Measurements from ENCODE around the gene CHCHD4. TPM values are rescaled to one million over a fixed set of nuclear protein-coding genes. Genes with fewer than 3 reads are reported as not detected.
A peak's percentile ranks its signal among the peaks of the same experiment; 100 is the strongest.

CHCHD4 gene
- total and polyA plus RNA-seq, 10 donors, result 8.4 to 17.1 (median 9.9) TPM

- no peak for DNase-seq
- 91 to 100% (median 95%) methylated on average over 6 of the region's 6 CpGs for WGBS, 5 donors
- no peak overlapping the region for H3K27ac ChIP-seq
- no peak for TF ChIP-seq POLR2A (IDR thresholded peaks at IDR 0.05)
- no peak for TF ChIP-seq CTCF (IDR thresholded peaks at IDR 0.05 in 8 of 11, conservative IDR thresholded peaks at IDR 0.05 in 3 of 11)
- intact Hi-C loops (cut with DNase I; ENCODE audit: low total_unique reads), result no loop called here
- H3K4me1 ChIP-seq, result peaks cover 0 to 5% (median 0%) of the 10 kb centered on the region in 6 donors
- H3K9me3 ChIP-seq, result no peaks in the 10 kb centered on the region
- H3K36me3 ChIP-seq, result peaks cover 5 to 99% (median 65%) of the 10 kb centered on the region in 6 donors
- H3K27me3 ChIP-seq (replicated peaks in 1 of 7), result no peaks in the 10 kb centered on the region
- no peak overlapping the region for H3K4me3 ChIP-seq
These were observed 29.0 kb upstream of the CHCHD4 start for GRCh38 chr3:14153663-14154062.

DNA sequence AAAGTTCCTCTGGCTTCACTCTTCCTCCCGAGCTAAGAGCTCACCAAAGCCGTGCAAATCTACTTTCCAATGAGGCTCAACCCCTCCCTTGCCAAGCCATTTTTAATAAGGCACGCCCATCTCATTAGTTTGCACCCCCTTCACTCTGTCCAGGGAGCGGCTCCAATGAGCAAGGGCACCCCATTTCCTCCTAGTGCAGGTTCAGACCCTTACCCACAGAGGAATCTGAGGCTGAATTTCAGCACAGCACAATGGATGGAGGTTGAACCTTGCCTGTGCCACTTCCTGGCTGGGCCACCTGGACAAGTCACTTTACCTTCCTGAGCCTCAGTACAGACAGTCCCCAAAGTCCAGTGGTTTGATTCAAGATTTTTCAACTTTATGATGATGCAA, 28.3 kb upstream of the CHCHD4 start:
- intact Hi-C loops (cut with DNase I; ENCODE audit: low total_unique reads), result no loop called here
- Histone ChIP-seq H3K4me3 (no peak overlapping the region), H3K9me3 (no peaks in the 10 kb centered on the region), H3K27ac (no peak overlapping the region), H3K36me3 (peaks cover 3 to 99% (median 63%) of the 10 kb centered on the region in 6 donors), H3K4me1 (peaks cover 0 to 5% (median 0%) of the 10 kb centered on the region in 6 donors), H3K27me3 (replicated peaks in 1 of 7) (no peaks in the 10 kb centered on the region)
- no peak for DNase-seq
- WGBS, 5 donors, result 94 to 96% (median 95%) methylated on average over 4 of the region's 4 CpGs
- TF ChIP-seq POLR2AphosphoS5 (IDR thresholded peaks at IDR 0.05) (no peak), CTCF (IDR thresholded peaks at IDR 0.05 in 8 of 11, conservative IDR thresholded peaks at IDR 0.05 in 3 of 11) (no peak), POLR2A (IDR thresholded peaks at IDR 0.05) (no peak)

DNA sequence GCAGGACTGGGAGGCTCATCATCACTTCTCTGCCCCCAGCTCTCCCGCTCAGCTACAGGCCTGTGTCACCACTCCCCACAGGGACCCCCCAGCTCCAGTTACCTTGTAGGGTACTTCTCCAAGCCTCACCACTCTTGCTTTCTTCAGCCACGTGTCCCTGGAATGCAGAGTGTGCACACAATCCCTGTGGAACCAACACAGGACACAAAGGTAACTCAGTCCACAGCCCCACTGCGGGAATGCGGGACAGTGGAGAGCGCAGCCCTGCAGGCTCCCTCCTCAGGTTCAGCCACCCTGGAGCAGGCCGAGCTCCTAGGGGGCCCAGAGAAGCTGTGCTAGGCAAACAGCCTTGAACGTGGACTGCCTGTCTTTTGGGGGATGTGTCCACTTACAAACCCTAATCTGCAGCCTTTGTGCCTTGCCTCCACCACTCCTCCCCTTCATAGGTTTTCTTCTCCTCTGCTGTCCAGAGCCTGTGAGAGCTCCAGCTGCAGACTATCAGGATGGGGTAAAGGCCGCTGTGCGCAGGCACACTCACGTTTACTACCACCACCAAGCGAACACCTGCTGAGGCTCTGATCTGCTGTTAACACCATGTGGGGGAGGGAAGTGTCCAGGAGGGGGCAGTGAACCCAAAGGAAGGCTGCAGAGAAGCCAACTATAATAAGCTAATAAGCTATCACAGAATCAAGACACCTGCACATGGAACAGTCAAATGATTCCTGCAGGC, 27.7 kb upstream of the CHCHD4 start:
- 90 to 95% (median 91%) methylated on average over 8 to 11 of the region's 11 CpGs for WGBS, 5 donors
- H3K4me1 ChIP-seq, result peaks cover 0 to 8% (median under 1%) of the 10 kb centered on the region in 6 donors
- TF ChIP-seq POLR2AphosphoS5 (IDR thresholded peaks at IDR 0.05), result peak in 1 of 3 donors; percentile 49
- no peak for TF ChIP-seq POLR2A (IDR thresholded peaks at IDR 0.05)
- peaks cover 3 to 99% (median 63%) of the 10 kb centered on the region in 6 donors for H3K36me3 ChIP-seq
- no peaks in the 10 kb centered on the region for H3K9me3 ChIP-seq
- intact Hi-C loops (cut with DNase I; ENCODE audit: low total_unique reads), result no loop called here
- H3K27me3 ChIP-seq (replicated peaks in 1 of 7), result no peaks in the 10 kb centered on the region
- H3K4me3 ChIP-seq, result no peak overlapping the region
- H3K27ac ChIP-seq, result no peak overlapping the region
- DNase-seq, result no peak

DNA sequence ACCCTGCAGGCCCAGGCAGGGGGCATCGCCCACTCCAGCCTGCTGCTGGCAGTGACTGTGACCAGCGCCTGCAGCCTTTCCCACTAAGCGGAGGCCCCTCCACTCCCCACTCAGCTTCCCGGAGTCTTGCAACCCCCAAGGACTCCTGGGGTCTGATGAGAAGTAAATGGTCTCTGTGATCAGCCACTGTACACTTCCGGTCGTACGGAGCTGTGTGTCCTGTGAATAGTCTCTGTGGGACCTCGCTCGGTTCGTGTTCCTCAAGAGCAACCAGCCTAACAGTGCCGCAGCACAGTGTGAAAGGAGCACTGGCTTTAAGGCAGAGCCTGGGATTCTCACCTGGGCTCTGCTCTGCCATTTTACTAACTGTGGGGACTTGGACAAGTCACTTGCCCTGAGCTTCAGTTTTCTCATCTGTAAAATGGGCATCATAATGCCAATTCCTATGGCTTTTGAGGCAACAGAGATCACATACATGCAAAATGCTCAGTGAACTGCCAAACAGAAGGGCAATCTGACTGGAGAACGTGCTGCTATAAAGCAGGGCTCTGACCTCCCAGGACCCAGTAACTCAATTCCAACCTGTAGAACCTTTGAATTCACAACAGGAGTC, 26.9 kb upstream of the CHCHD4 start:
- no peaks in the 10 kb centered on the region for H3K9me3 ChIP-seq

More for the DNA sequence above, 26.9 kb upstream of the CHCHD4 start:
- intact Hi-C loops (cut with DNase I; ENCODE audit: low total_unique reads), result no loop called here
- no peak overlapping the region for H3K27ac ChIP-seq
- no peak for DNase-seq
- peaks cover 0 to 16% (median 5%) of the 10 kb centered on the region in 6 donors for H3K4me1 ChIP-seq
- H3K36me3 ChIP-seq, result peaks cover 3 to 99% (median 63%) of the 10 kb centered on the region in 6 donors
- no peak for TF ChIP-seq CTCF (IDR thresholded peaks at IDR 0.05 in 8 of 11, conservative IDR thresholded peaks at IDR 0.05 in 3 of 11)
- TF ChIP-seq POLR2A (IDR thresholded peaks at IDR 0.05), result no peak
- no peak for TF ChIP-seq POLR2AphosphoS5 (IDR thresholded peaks at IDR 0.05)
- no peaks in the 10 kb centered on the region for H3K27me3 ChIP-seq (replicated peaks in 1 of 7)
- no peak overlapping the region for H3K4me3 ChIP-seq
- WGBS, 5 donors, result 86 to 93% (median 90%) methylated on average over 11 to 12 of the region's 12 CpGs

Measured in spleen (tissue), 11 donors.